Left kidney (tissue), 2 donors: ENCODE results near the gene PITX2. TPM values are rescaled to one million over a fixed set of nuclear protein-coding genes. Genes with fewer than 3 reads are reported as not detected.
A peak's percentile ranks its signal among the peaks of the same experiment; 100 is the strongest.

Experiments used
- DNase-seq: peaks from one replicate; pipeline ENCODE4 v3.0.0-alpha.2; 2013
- polyA plus RNA-seq: library from polyadenylated mRNA; unstranded; fragments of 120-200 nt; gene quantifications from one replicate; pipeline ENCODE4 v1.2.1, GENCODE V29; 2013; ENCODE audit not compliant: insufficient read length

The PITX2 gene
- polyA plus RNA-seq, 1 donor: 3.8 TPM

DNA sequence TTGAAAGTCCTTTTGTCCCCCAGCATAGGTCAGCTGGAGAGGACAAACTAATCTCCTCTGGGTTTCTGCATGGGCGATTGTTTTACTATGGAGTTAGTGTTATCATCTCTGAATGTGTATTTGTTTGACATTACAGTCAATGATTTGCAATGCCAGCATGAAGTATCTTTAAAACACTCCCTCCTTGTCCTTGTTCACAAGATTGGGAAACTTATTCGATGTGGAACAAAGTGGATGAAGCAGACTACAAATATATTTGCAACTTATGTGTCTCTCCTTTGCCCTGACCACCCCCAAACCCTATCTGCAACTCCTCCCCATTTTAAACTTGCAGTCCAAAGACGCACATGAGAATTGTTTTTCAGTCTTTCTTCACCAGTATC lies 1.5 kb upstream of the PITX2 start:
- DNase-seq: no peak

GRCh38 chr4:110623718-110624397 lies 981 bp upstream of the PITX2 start:
- DNase-seq: no peak

DNA sequence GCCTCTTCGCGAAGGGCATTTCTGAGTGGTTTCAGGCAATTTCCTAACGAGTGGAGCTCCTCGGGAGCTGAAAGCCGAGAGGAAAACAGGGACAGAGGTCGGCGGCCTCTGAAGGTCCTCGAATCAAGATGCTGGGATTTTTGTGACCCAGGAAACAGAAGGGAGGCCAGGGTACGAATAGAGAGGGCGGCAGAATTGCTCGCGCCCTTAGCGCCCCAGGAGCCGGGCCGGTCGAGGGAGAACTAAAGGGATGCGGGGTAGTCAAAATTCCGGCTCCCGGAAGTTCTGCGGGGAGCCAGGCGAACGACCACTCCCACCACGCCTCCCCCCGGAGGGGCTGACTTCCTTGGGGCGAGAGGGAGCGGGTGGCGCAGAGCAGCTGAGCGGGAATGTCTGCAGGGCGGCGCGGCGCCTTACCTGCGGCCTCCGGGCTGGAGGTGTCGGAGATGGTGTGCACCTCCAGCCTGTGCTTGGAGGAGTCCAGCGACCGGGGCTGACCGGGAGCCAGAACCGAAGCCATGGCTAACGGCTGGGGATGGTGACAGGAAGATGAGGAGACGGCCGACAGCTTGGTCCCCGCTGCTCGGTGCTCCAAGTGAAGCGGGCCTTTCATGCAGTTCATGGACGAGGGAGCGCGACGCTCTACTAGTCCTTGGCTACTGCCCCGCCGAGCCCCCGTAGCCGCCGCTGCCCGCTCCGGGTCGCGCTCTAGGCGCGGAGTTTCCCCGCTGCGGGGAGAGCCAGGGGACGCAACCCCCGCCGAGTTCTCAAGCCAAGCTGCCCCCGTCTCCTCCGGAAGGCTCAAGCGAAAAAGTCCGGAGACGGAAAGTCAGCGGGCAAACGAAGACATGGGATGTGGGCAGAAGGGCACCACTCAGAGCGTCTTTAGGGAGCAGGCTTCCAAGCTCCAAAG lies 782 bp downstream of the PITX2 start:
- DNase-seq: no peak

GRCh38 chr4:110621328-110621812 lies 1.5 kb downstream of the PITX2 start:
- no peak for DNase-seq

DNA sequence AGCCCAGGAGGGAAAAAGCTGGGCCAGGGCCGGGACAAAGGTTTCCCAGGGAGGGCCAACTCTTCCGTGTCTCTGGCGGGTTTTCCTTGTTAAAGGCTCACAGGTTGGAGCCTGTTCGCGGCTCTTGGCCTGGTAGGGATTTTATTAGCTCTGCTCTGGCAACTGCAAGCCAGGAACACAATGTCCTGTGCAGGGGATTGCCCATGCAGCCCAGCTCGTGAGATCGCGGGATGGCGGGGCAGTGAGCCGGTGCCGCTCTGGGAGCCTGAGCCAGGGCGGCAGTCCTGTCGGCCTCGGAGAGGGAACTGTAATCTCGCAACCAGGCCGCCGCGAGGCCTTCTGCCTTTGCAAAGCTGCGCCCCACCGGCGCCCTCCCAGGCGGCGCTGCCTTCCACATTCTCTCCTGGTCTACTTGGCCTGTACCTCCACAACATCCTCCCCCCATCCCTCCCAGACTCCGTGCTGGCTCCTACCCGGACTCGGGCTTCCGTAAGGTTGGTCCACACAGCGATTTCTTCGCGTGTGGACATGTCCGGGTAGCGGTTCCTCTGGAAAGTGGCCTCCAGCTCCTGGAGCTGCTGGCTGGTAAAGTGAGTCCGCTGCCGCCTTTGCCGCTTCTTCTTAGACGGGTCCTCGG lies 2.1 kb downstream of the PITX2 start:
- DNase-seq: peak; percentile 67

- no peak for DNase-seq
These were observed 2.6 kb downstream of the PITX2 start for GRCh38 chr4:110620322-110620690.

GRCh38 chr4:110619463-110620247 lies 3.2 kb downstream of the PITX2 start:
- DNase-seq: no peak

GRCh38 chr4:110618581-110619462 lies 4.1 kb downstream of the PITX2 start:
- DNase-seq: no peak

- DNase-seq: peak; percentile 37
These were observed 5.0 kb downstream of the PITX2 start for GRCh38 chr4:110617646-110618580.

DNA sequence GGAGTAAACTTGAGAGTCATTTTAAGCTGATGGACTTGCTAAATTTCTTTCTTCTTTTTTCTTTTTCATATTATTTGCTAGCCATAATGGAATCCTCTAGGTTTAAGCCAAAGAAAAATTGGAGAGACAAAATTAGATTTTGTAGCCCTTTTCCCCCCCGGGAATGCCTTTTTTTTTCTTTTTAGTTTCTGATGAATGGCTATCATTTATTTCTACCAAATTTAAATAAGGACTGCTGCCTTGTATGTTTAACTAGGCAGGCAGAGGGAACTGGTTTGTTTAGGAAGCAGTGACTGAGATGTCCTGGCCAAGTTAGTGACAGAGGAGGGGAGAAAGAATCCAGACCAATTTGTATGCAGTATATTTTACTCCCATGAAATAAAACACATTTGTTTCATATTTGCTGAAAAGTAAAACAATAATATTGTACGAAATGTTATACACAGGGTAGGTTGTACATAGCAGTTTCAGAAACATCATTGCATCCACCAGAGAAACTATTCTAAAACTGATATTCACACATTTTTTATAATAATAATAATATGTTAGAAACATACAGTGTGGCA lies 5.7 kb downstream of the PITX2 start:
- no peak for DNase-seq

DNA sequence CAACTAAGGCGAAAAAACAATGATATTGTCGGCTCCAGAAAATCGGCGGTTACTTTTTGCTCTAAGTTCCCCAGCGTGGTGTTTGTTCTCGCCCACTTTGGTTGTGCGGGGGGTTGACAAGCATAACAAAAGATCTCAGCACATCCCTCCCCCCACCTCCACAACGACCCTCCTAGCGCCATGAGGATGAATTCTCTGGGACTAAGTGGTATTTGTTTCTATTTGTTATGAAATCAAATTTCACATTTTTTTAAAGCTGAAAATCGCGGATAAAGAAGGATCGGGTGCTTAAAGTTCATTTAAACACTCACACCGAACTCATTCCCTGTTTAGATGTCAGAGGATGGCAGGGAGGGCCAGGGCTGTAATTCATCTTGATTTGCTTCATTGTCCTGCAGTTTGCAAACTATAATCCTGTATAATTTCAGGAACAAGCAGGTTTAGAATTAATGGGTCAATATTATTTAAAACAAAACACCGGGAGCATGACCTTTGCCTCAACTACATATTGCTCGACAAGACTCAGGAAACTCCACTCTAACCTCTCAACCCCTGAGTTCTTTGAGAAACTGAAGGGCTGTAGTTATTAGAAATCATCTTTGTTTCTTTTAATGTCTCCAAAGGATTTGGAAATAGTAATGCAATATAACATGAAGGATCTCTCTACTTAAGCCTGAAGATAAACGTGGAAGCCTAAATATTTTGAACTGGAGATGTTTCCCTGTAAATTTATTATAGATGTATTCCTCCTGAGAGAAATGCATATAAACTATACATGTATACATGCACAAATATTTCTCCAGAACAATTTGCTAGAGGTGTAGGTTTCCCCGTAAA lies 6.4 kb downstream of the PITX2 start:
- DNase-seq: peak; percentile 20

GRCh38 chr4:110615353-110616237 lies 7.3 kb downstream of the PITX2 start:
- DNase-seq: peak; percentile 15

- DNase-seq: peak; percentile 7
These were observed 7.9 kb downstream of the PITX2 start for GRCh38 chr4:110614976-110615352.

- DNase-seq: peak; percentile 6
These were observed 8.5 kb downstream of the PITX2 start for GRCh38 chr4:110614173-110614963.

- DNase-seq: no peak
These were observed 9.1 kb downstream of the PITX2 start for GRCh38 chr4:110613745-110614144.

- no peak for DNase-seq
These were observed 10.1 kb downstream of the PITX2 start for GRCh38 chr4:110612631-110613269.
